Ishikawa (cell line): Measurements from ENCODE around the gene NUDT13.

Experiments used
- CEBPB ChIP-seq: IDR thresholded peaks from 2 replicates; pipeline ENCODE4 v1.6.1; 2012
- CREB1 ChIP-seq: IDR thresholded peaks from 2 replicates; pipeline ENCODE4 v1.6.1; 2012; ENCODE audit warnings: low read depth
- EGR1 ChIP-seq: IDR thresholded peaks from 2 replicates; pipeline ENCODE4 v1.6.1; 2012
- EP300 ChIP-seq: IDR thresholded peaks from 2 replicates; pipeline ENCODE4 v1.6.1; 2012; ENCODE audit warnings: borderline replicate concordance
- FOXM1 ChIP-seq: IDR thresholded peaks from 2 replicates; pipeline ENCODE4 v1.6.1; 2012; ENCODE audit warnings: low read depth, borderline replicate concordance
- NFIC ChIP-seq: IDR thresholded peaks from 2 replicates; pipeline ENCODE4 v1.6.1; 2012
- RAD21 ChIP-seq: IDR thresholded peaks from 2 replicates; pipeline ENCODE4 v1.6.1; 2012; ENCODE audit warnings: low read depth
- TAF1 ChIP-seq: IDR thresholded peaks from 2 replicates; pipeline ENCODE4 v1.6.1; 2012; ENCODE audit warnings: low read depth, mild to moderate bottlenecking
- TCF12 ChIP-seq: IDR thresholded peaks from 2 replicates; pipeline ENCODE4 v1.6.1; 2012; ENCODE audit warnings: low read depth
- TEAD4 ChIP-seq: IDR thresholded peaks from 2 replicates; pipeline ENCODE4 v1.6.1; 2012
- YY1 ChIP-seq: IDR thresholded peaks from 2 replicates; pipeline ENCODE4 v1.6.1; 2012; ENCODE audit warnings: low read depth
- ZBTB7A ChIP-seq: IDR thresholded peaks from 2 replicates; pipeline ENCODE4 v1.6.1; 2012; ENCODE audit warnings: low read depth
- TF ChIP-seq, protein P1 (sequence below): IDR thresholded peaks from 2 replicates; pipeline ENCODE4 v1.6.1; 2012
- TF ChIP-seq, protein P2 (sequence below): IDR thresholded peaks from 2 replicates; pipeline ENCODE4 v1.6.1; 2012
- TF ChIP-seq, protein P3 (sequence below): IDR thresholded peaks from 2 replicates; pipeline ENCODE4 v1.6.1; 2012; ENCODE audit warnings: low read depth, mild to moderate bottlenecking

NUDT13 gene

DNA sequence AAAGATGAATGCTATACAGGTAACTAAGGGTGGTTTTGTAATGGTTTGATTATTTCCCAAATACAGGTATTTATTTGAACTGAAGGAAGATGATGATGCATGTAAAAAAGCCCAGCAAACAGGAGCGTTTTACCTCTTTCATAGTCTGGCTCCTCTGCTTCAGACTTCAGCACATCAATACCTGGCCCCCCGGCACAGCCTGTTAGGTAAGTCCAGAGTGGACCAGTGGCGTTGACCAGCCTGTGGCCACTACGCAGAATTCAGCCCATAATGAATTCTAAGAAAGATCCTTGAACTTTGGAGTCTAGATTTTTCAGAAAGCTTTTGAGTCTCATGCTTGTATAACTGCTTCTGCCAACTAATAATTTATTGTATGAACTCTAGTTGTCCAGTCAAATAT lies 9.7 kb downstream of the NUDT13 start:
- no peak for TF ChIP-seq EP300

DNA sequence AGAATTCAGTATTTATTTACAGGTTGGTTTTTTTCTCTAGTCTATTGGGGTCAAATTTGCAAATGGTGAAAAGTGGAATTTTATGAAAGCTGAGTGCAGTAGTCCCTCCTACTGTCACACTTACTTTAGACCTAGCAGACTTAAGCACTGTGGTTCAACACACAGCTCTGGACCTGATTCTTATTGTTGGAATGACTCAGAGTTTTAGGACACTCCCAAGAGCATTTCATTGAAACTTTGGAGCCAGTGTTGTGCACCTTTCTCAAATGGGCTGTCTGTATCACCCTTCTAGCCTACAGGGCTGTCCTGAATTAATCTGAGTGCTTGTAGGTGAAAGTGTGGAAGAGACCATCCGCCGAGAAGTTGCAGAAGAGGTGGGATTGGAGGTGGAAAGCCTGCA lies 16.1 kb downstream of the NUDT13 start:
- TF ChIP-seq TCF12 = no peak
- TF ChIP-seq FOXM1 = no peak
- TF ChIP-seq CEBPB = no peak
- TF ChIP-seq TEAD4 = no peak
- no peak for TF ChIP-seq TAF1
- TF ChIP-seq EGR1 = no peak
- no peak for TF ChIP-seq ZBTB7A
- TF ChIP-seq CREB1 = no peak
- TF ChIP-seq, protein P1, sequence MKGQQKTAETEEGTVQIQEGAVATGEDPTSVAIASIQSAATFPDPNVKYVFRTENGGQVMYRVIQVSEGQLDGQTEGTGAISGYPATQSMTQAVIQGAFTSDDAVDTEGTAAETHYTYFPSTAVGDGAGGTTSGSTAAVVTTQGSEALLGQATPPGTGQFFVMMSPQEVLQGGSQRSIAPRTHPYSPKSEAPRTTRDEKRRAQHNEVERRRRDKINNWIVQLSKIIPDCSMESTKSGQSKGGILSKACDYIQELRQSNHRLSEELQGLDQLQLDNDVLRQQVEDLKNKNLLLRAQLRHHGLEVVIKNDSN = no peak
- no peak for TF ChIP-seq RAD21
- TF ChIP-seq, protein P2, sequence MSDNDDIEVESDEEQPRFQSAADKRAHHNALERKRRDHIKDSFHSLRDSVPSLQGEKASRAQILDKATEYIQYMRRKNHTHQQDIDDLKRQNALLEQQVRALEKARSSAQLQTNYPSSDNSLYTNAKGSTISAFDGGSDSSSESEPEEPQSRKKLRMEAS = no peak
- TF ChIP-seq, protein P3, sequence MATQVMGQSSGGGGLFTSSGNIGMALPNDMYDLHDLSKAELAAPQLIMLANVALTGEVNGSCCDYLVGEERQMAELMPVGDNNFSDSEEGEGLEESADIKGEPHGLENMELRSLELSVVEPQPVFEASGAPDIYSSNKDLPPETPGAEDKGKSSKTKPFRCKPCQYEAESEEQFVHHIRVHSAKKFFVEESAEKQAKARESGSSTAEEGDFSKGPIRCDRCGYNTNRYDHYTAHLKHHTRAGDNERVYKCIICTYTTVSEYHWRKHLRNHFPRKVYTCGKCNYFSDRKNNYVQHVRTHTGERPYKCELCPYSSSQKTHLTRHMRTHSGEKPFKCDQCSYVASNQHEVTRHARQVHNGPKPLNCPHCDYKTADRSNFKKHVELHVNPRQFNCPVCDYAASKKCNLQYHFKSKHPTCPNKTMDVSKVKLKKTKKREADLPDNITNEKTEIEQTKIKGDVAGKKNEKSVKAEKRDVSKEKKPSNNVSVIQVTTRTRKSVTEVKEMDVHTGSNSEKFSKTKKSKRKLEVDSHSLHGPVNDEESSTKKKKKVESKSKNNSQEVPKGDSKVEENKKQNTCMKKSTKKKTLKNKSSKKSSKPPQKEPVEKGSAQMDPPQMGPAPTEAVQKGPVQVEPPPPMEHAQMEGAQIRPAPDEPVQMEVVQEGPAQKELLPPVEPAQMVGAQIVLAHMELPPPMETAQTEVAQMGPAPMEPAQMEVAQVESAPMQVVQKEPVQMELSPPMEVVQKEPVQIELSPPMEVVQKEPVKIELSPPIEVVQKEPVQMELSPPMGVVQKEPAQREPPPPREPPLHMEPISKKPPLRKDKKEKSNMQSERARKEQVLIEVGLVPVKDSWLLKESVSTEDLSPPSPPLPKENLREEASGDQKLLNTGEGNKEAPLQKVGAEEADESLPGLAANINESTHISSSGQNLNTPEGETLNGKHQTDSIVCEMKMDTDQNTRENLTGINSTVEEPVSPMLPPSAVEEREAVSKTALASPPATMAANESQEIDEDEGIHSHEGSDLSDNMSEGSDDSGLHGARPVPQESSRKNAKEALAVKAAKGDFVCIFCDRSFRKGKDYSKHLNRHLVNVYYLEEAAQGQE = no peak
- no peak for TF ChIP-seq EP300
- TF ChIP-seq YY1 = no peak
- no peak for TF ChIP-seq NFIC

DNA sequence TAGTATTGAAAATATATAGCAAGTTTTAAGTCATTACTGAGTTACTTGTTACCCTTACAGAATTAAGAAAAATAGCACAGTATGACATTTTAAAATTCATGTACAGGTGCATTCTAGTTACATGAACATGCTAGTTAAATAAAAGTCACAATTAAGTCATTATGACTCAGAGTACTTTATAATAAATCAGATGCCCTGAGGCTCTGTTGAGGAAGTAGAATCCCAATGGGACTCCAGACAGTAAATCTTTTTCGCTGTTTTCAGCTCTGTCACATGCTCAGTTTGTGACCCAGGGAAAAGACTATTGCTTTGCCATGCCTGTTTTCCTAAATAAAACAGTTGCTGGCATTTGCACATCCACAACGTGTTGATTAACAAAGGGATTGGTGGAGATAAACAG lies 21.0 kb downstream of the NUDT13 start:
- TF ChIP-seq TEAD4 = no peak
- no peak for TF ChIP-seq CEBPB
- no peak for TF ChIP-seq TCF12
- TF ChIP-seq, protein P3 = no peak
- TF ChIP-seq, protein P1 = no peak
- TF ChIP-seq TAF1 = no peak
- TF ChIP-seq, protein P2 = no peak
- no peak for TF ChIP-seq NFIC
- no peak for TF ChIP-seq EP300
- no peak for TF ChIP-seq EGR1
- no peak for TF ChIP-seq YY1
- no peak for TF ChIP-seq ZBTB7A
- no peak for TF ChIP-seq CREB1
- no peak for TF ChIP-seq FOXM1
- no peak for TF ChIP-seq RAD21

DNA sequence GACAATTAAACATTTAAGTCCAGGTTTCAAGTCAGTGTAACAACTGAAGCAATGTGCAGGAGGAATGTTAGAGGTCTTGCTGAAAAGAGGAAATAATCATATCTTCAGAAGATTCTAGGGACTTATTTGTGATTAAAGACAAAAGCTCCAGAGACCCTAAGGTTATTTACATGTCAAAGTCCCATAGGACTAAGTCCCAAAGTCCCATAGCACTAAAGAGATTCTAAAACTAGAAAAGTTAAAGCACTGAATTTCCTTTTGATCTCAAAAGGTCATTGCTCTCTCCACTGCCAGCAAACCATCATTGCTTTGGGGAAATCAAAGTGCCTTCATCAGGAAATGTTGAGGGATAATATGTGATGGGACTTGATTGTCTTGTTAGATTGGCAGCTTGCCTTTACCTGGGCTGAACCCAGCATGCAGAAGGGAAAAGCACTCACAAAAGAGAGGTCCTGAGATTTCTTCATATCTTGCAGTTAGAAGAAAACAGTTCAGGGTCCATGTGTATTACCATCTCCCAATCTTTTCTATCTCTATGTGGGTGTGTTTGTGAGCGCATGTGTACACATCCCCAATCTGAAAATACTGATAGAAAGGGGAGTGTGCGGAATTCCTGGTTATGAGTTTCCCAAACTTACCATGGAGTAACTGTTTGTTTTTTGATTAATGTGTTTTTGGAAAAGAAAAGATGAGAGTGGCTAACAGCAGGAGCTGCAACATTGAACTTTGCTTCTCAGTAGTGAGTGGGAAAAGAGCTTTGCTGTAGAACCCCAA lies 21.8 kb downstream of the NUDT13 start:
- TF ChIP-seq, protein P2 = no peak
- TF ChIP-seq TEAD4 (no peak), NFIC (no peak), RAD21 (no peak), CREB1 (no peak), FOXM1 (no peak), ZBTB7A (no peak), YY1 (no peak), EGR1 (no peak), CEBPB (no peak), EP300 (no peak), TAF1 (no peak), TCF12 (no peak)
- TF ChIP-seq, protein P1 = no peak
- TF ChIP-seq, protein P3 = no peak
